GM21717 (cell line): ENCODE data around the gene LMF2.

Experiments used
- ATAC-seq: cut with Tn5 transposase; IDR thresholded peaks from one replicate; pipeline ENCODE4 v1.9.1; 2021; ENCODE audit warnings: mild to moderate bottlenecking, moderate library complexity; ENCODE audit not compliant: unreplicated experiment

The LMF2 gene

GRCh38 chr22:50483977-50484853, 23.3 kb downstream of the LMF2 start:
- ATAC-seq = no peak

GRCh38 chr22:50483556-50483955, 23.9 kb downstream of the LMF2 start:
- no peak for ATAC-seq

GRCh38 chr22:50483106-50483505, 24.4 kb downstream of the LMF2 start:
- no peak for ATAC-seq

- ATAC-seq = no peak
Measured at GRCh38 chr22:50482107-50483074, 25.1 kb downstream of the LMF2 start.

GRCh38 chr22:50481440-50482106, 25.9 kb downstream of the LMF2 start, which contains the start of gene ADM2:
ADM2 (plus strand) TSS chr22:50481543; CDS start chr22:50481848, 305 bp downstream.
- no peak for ATAC-seq

- ATAC-seq = no peak
Measured at GRCh38 chr22:50481045-50481439, 26.5 kb downstream of the LMF2 start.

- ATAC-seq = no peak
Measured at GRCh38 chr22:50479721-50480120, 27.8 kb downstream of the LMF2 start.

- ATAC-seq = no peak
Measured at GRCh38 chr22:50477923-50478322, 29.6 kb downstream of the LMF2 start.

GRCh38 chr22:50476868-50477267, 30.6 kb downstream of the LMF2 start:
- no peak for ATAC-seq

GRCh38 chr22:50475652-50476002, 31.9 kb downstream of the LMF2 start:
- ATAC-seq = no peak

- ATAC-seq = no peak
Measured at GRCh38 chr22:50474710-50475651, 32.5 kb downstream of the LMF2 start, which contains the start of gene SBF1. SBF1 (minus strand) TSS chr22:50475035; CDS start chr22:50474840, 195 bp downstream.

- ATAC-seq = no peak
Measured at GRCh38 chr22:50473855-50474671, 33.4 kb downstream of the LMF2 start.

GRCh38 chr22:50473088-50473487, 34.4 kb downstream of the LMF2 start:
- ATAC-seq = no peak

GRCh38 chr22:50471962-50472361, 35.5 kb downstream of the LMF2 start:
- no peak for ATAC-seq

- ATAC-seq = no peak
Measured at GRCh38 chr22:50471197-50471847, 36.2 kb downstream of the LMF2 start.

GRCh38 chr22:50470491-50470890, 37.0 kb downstream of the LMF2 start:
- ATAC-seq = no peak

- peak; percentile 39 for ATAC-seq
Measured at GRCh38 chr22:50469377-50470305, 37.9 kb downstream of the LMF2 start.
